GM18870 (cell line): ENCODE measurements around the gene TMBIM1.
"Not testable (repeated sequence)": the region's sequence is repeated elsewhere in the genome, so short reads cannot be mapped to it uniquely, and the experiment has no call there.

ENCODE experiments used
- ATAC-seq: cut with Tn5 transposase; IDR thresholded peaks from one replicate; pipeline ENCODE4 v1.9.1; 2021; ENCODE audit warnings: moderate library complexity; ENCODE audit not compliant: unreplicated experiment

TMBIM1 gene

DNA sequence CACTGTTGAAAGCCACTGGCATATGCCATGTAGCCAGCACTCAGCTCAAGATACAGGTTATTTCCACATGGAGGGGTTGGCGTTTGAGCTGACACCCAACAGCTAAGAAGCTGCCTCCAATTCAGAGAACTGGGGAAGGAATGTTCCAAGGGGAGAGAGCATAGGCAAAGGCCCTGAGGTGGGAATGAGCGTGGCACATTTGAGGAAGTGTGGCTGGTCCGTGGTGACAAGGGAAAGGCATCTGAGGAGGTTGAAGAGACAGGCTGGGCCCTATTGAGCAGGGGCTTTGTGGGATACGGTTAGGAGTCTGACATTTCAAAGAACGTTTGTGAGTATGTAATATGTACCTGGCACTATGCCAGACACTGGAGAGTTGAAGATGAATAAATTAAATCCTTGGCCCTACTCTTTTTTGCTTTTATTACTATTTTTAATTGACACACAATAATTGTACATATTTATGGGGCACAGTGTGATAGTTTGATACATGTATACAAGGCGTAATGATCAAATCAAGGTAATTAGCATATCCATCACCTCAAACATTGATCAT is 27.6 kb upstream of the TMBIM1 start:
- ATAC-seq = no peak

DNA sequence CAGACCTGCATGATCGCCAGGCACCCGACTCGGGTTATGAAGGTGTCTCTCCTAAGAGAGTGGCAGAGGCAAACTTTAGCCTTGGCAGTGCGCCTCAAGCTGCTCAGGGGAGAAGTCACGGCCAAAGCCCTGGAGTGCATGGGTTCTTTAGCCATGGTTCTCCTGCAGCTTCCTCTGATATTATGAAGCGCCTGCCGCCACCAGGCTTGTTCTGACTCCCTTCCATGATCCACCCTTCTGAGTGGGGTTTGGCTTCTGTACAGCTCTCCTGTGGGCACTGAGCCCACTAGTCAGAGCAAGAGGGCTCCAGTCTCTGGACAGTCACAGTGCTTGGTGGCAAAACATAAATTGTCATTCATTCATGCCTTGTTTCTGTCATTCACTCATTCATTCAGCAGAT is 25.9 kb upstream of the TMBIM1 start:
- ATAC-seq = no peak

- ATAC-seq = no peak
Measured at GRCh38 chr2:218317835-218318234, 25.5 kb upstream of the TMBIM1 start.

GRCh38 chr2:218317303-218317630 is 25.0 kb upstream of the TMBIM1 start:
- ATAC-seq = no peak

- no peak for ATAC-seq
Measured at GRCh38 chr2:218315397-218315796, 23.1 kb upstream of the TMBIM1 start.

DNA sequence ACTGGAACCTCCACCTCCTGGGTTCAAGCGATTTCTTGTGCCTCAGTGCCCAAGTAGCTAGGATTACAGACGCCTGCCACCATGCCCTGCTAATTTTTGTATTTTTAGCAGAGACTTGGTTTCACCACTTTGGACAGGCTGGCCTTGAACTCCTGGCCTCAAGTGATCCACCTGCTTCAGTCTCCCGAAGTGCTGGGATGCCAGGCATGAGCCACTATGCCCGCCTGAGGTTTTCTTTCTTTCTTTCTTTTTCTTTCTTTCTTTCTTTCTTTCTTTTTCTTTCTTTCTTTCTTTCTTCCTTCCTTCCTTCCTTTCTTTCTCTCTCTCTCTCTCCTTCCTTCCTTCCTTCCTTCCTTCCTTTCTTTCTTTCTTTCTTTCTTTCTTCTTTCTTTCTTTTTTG is 22.5 kb upstream of the TMBIM1 start:
- not testable (repeated sequence) for ATAC-seq

DNA sequence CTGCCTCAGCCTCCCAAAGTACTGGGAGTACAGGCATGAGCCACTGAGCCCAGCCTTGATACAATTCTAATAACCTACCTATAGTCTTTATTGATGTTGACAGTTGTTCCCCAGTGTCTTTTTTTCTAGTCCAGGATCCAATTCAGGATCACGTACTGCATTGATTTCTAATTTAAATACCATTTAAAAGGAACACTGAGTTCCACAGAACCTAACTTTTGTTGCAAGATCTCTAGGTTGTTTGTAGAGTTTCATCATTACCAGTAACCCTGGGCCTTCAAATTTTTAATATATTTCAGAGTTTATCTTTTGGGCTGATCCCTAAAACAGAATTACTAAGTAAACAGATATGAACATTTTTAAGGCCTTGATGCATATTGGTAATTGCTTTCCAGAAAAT is 21.1 kb upstream of the TMBIM1 start:
- ATAC-seq = no peak

DNA sequence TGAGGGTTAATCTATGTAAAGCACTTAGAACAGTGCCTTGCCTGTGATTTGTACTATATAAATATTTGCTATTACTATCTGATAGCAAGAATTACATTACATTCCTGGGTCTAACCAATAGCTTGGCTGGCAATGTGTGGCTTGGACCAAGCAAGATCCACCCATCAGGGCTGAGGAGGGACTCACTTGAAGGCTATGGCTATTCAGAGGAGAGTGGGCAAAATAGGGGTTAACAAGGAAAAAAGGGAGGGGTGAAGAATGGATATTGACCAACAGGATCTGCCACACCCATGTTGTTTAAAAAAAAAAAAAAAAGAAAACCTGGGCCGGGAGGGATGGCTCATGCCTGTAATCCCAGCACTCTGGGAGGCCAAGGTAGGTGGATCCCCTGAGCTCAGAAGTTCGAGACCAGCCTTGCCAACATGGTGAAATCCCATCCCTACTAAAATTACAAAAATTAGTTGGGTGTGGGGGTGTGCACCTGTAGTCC is 20.0 kb upstream of the TMBIM1 start:
- ATAC-seq = no peak

- not testable (repeated sequence) for ATAC-seq
Measured at GRCh38 chr2:218311541-218312266, 19.4 kb upstream of the TMBIM1 start.

DNA sequence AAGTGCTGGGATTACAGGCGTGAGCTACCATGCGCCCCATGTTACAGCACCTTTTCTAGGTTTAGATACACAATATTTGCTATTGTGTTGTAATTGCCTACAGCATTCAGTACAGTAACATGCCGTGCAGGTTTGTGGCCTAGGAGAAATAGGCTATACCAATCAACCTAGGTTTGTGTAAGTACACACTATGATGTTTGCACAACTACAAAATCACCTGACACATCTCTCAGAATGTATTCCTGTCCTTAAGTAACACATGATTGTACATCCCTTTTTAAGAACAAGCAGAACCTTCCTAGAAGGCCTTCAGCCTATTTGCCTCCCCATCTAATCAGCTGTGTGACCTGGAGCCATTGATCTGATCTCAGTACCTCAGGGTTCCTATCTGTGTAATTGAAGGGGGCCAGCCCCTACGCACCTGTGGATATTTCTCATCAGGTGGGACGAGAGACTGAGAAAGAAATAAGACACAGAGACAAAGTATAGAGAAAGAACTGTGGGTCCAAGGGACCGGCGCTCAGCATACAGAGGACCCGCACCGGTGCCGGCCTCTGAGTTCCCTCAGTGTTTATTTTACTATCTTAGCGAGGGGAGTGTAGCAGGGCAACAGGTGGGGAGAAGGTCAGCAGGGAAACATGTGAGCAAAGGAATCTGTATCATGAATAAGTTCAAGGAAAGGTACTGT is 18.7 kb upstream of the TMBIM1 start:
- no peak for ATAC-seq

GRCh38 chr2:218307415-218308090 is 15.2 kb upstream of the TMBIM1 start:
- ATAC-seq = no peak

DNA sequence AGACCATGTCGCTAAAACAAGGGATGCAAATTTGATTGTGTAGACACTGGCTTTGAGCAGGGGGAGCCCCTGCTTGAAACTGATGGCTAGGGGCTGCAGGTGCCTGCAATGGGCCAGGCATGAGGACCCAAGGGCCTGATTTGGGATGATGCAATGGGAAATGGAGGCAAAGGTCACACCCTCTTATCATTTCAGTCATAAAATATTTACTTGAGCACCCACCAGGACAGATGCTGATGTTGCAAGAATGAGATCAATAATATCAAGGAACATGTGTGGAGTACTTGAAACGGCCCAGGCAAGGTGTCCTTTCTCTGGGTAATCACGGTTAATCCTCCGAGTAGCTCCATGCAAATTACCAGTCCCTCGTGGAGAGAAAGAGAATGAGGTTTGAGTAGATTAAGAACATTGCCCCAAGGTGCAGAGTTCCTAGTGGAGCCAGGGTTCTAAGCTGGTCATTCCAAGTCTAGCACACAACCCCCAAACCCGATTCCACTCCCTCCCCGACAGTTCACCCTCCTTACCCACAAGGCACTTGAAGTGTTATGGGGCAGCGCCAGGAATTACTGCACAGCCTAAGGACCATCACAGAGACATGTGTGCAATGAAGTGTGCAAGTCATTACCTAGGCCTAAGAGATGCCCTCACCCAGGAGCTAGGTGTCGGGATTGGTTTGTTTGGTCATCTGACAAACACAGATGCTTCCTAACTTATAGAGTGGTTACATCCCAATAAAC is 14.0 kb upstream of the TMBIM1 start:
- no peak for ATAC-seq

- no peak for ATAC-seq
Measured at GRCh38 chr2:218305383-218305782, 13.1 kb upstream of the TMBIM1 start.

GRCh38 chr2:218301176-218301819 is 9.0 kb upstream of the TMBIM1 start:
- ATAC-seq = no peak

- ATAC-seq = no peak
Measured at GRCh38 chr2:218300141-218300540, 7.8 kb upstream of the TMBIM1 start.

DNA sequence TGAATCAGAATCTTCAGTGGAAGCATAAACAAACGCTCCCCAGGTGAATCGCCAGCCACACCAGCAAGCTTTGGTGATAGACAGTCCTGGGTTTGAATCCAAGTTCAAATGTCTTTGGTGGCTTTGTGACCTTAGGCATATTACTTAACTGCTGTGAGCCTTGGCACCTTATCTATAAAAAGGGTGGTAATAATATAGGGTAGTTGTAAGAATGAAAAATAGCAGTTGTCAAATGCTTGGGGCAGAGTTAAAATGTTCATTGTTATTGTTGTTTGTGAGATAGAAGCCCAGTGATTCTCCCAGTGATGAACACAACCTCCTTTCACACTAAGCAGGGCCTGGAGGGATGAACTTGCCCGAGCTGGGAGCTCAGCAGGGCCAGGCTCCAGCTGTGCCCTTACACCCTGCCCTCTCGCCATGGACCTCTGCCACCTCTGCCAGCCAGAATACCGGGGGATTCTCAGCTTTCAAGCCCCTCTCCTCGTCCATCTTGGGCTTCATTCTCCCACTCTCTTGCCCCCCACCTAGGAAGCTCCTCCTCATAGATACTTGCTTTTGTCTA is 6.1 kb upstream of the TMBIM1 start:
- ATAC-seq = no peak

GRCh38 chr2:218296847-218297246 is 4.5 kb upstream of the TMBIM1 start:
- ATAC-seq = no peak

DNA sequence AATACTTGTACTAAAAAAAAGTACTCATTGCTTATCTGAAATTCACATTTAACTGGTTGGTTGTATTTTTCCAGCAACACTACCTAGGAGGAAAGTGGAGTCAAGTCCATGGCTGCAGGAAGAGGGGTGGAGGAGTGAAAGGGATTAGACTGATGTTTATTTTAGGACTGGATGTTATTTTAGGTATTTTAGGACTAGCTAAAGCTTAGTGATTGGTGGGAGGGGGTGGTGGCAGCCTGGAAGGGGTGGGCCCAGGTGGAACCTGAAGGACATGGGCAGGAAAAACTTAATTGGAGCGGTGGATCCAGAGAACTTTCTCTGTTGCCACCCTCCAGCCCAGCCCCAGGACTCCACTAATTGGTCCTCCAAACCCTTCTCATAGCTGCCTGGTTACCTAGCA is 3.9 kb upstream of the TMBIM1 start:
- ATAC-seq = no peak

DNA sequence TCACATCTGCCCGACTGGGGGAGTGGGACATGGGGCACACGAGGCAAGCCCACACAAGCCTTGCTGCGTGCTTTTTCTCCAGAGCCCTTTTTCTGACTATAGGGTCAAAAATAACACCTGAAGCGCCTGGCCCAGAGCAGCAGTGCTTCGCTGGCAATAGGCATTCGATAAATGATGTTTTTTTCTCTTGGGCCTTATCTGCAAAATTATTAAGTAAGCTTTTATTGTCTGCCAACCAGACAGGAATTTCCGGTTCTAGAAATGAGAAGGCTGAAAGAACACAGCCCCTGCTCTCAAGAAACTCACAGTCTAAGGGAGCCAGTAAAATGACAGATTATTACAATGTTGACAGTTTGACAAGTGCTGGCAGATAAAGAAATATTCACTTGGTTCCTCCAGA is 2.7 kb upstream of the TMBIM1 start:
- ATAC-seq = no peak

DNA sequence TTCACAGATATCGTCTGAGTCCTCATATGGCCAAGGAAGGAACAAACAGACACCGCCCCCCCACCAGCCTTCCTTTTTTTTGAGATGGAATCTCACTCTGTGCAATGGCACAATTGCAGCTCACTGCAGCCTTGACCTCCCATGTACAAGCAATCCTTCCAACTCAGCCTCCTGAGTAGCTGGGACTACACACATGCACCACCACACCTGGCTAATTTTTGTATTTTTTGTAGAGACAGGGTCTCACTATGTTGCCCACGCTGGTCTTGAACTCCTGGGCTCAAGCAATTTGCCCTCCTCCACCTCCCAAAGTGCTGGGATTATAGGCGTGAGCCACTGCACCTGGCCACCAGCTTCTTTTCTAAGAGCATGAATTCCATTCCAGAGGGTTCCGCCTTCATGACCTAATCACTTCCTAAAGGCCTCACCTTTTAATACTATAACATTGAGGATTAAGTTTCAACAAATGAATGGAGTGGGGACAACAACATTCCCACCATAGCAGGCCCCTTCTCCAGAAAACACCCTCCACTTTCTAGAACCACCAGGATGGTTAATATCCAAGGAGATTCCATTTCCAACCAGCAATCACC is 2.2 kb upstream of the TMBIM1 start:
- no peak for ATAC-seq
